Tibial nerve (tissue), 4 donors: ENCODE results near the gene NALCN. TPM values are rescaled to one million over a fixed set of nuclear protein-coding genes. Genes with fewer than 3 reads are reported as not detected.
A peak's percentile ranks its signal among the peaks of the same experiment; 100 is the strongest.

ENCODE experiments used
- DNase-seq, 2 donors: peaks; one replicate each; pipeline ENCODE4 v3.0.0-alpha.2; 2019; ENCODE audit warnings: low spot score in 2 of 2
- H3K27ac ChIP-seq, 4 donors: fragments of 200-600 bp; sonication (generic) in 3 of 4; one replicate each; pipeline ENCODE4 v1.5.1; 2017 to 2019; ENCODE audit warnings: mild to moderate bottlenecking in 1 of 4
- H3K27me3 ChIP-seq, 2 donors: fragments of 200-600 bp; sonication (generic) in 1 of 2; one replicate each; pipeline versions ENCODE4 v1.5.1 to v1.6.0; 2017 to 2019
- H3K36me3 ChIP-seq, 3 donors: fragments of 200-600 bp; sonication (generic); one replicate each; pipeline ENCODE4 v1.5.1; 2018 to 2019
- H3K4me1 ChIP-seq, 4 donors: fragments of 200-600 bp; sonication (generic) in 3 of 4; one replicate each; pipeline ENCODE4 v1.5.1; 2017 to 2019
- H3K4me3 ChIP-seq, 4 donors: fragments of 200-600 bp; sonication (generic) in 3 of 4; one replicate each; pipeline ENCODE4 v1.5.1; 2017 to 2019; ENCODE audit warnings: mild to moderate bottlenecking in 1 of 4, moderate library complexity in 1 of 4
- H3K9me3 ChIP-seq, 4 donors: fragments of 200-600 bp; sonication (generic) in 3 of 4; one replicate each; pipeline ENCODE4 v1.5.1; 2017 to 2019
- EP300 ChIP-seq, 2 donors: sonication (generic); formaldehyde crosslinking; IDR thresholded peaks; one replicate each; pipeline ENCODE4 v1.6.1; 2017; ENCODE audit warnings: antibody characterized with exemption in 2 of 2, mild to moderate bottlenecking in 1 of 2
- POLR2A ChIP-seq, 2 donors: fragments of 450-650 bp; IDR thresholded peaks; one replicate each; pipeline ENCODE4 v1.6.1; 2017; ENCODE audit warnings: antibody characterized with exemption in 2 of 2, mild to moderate bottlenecking in 2 of 2, moderate library complexity in 2 of 2
- WGBS, 2 donors: methylation state at CpG; one replicate each; pipeline ENCODE4 v1.1.5; 2018; 5-methylcytosine and 5-hydroxymethylcytosine counted together
- total RNA-seq, 4 donors: library from RNA; depleted of rRNA; stranded (reverse); fragments of >200 nt; gene quantifications; one replicate each; pipeline ENCODE4 v1.1.0, GENCODE V29; 2016
- TF ChIP-seq, protein P1 (sequence below), 5 experiments: fragments of 200-600 bp in 3 of 5; fragments of 450-650 bp in 2 of 5; sonication (generic) in 3 of 5; IDR thresholded peaks; one replicate each; pipeline ENCODE4 v1.5.1; 2016 to 2019; ENCODE audit warnings: antibody characterized with exemption in 5 of 5, mild to moderate bottlenecking in 3 of 5, moderate library complexity in 2 of 5

NALCN gene
- total RNA-seq, 4 donors from 2014 or later: 6.0 to 11.8 (median 8.7) TPM

DNA sequence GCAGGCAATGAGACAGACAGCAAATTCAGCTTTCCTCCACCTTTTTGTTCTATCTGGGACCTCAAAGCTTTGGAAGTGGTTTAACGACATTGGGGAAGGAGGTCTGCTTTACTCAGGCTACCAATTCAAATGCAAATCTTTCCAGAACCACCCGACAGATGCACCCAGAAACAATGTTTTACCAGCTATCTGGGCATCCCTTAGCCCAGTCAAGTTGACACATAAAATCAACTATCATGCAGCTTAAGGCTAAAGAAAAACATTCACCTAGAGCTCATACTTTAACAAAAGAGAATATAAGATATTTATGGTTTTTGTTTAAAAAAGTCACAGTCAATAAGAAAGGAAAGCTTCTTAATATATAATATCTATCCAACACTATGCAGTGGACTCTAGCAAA lies 246.0 kb downstream of the NALCN start:
- Histone ChIP-seq H3K27ac (no peak overlapping the region), H3K9me3 (peaks cover 0 to 3% (median 0%) of the 10 kb centered on the region in 4 donors), H3K27me3 (no peaks in the 10 kb centered on the region), H3K4me1 (no peaks in the 10 kb centered on the region), H3K36me3 (no peaks in the 10 kb centered on the region), H3K4me3 (no peak overlapping the region)
- no peak for DNase-seq
- TF ChIP-seq EP300 (IDR thresholded peaks at IDR 0.05): no peak
- TF ChIP-seq, protein P1, sequence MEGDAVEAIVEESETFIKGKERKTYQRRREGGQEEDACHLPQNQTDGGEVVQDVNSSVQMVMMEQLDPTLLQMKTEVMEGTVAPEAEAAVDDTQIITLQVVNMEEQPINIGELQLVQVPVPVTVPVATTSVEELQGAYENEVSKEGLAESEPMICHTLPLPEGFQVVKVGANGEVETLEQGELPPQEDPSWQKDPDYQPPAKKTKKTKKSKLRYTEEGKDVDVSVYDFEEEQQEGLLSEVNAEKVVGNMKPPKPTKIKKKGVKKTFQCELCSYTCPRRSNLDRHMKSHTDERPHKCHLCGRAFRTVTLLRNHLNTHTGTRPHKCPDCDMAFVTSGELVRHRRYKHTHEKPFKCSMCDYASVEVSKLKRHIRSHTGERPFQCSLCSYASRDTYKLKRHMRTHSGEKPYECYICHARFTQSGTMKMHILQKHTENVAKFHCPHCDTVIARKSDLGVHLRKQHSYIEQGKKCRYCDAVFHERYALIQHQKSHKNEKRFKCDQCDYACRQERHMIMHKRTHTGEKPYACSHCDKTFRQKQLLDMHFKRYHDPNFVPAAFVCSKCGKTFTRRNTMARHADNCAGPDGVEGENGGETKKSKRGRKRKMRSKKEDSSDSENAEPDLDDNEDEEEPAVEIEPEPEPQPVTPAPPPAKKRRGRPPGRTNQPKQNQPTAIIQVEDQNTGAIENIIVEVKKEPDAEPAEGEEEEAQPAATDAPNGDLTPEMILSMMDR (IDR thresholded peaks at IDR 0.05): no peak
- TF ChIP-seq POLR2A (IDR thresholded peaks at IDR 0.05): no peak
- 85 to 87% methylated on average over 2 of the region's 2 CpGs for WGBS, 2 donors

DNA sequence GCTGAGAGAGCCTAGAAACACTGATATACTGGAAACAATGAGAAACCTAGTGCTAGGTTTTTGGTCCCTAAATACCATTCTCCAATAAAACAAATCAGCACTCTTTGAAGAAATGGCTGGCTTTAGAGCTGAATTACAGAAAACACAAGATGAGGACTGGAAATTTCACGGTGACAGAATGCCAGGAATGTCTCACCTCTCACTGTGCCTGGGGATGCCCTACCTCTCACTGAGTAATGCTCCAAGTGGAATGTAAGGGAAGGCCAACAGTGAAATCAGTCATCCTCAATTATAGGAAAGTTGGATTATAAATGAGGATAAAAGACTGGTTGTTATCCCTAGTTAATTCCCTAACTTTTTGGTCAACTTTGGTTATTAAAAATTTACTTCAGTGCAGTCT lies 259.0 kb downstream of the NALCN start:
- TF ChIP-seq EP300 (IDR thresholded peaks at IDR 0.05): no peak
- TF ChIP-seq, protein P1 (IDR thresholded peaks at IDR 0.05): no peak
- TF ChIP-seq POLR2A (IDR thresholded peaks at IDR 0.05): no peak
- Histone ChIP-seq H3K36me3 (no peaks in the 10 kb centered on the region), H3K9me3 (no peaks in the 10 kb centered on the region), H3K4me3 (no peak overlapping the region), H3K4me1 (no peaks in the 10 kb centered on the region), H3K27me3 (no peaks in the 10 kb centered on the region), H3K27ac (no peak overlapping the region)
- WGBS, 2 donors: 7 to 16% methylated on average over 1 of the region's 1 CpG
- no peak for DNase-seq

DNA sequence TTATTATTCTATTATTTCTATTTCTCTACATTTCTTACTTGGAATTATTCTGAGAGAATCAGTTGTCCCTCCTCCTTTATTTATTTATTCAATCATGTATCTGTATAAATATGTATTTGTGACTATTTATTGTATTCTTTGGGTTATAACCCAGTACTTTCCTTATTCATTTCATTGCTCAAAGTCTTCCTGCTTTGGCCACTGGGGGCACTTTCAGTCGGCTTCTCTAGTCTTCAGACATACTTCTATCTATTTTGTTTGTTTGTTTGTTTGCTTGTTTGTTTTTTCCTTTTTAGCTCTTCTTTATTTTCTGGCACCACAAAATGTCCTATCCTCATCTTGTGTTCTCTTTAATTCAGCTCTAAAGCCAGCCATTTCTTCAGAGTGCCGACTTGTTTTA lies 260.4 kb downstream of the NALCN start:
- Histone ChIP-seq H3K4me1 (peaks cover 0 to 5% (median 0%) of the 10 kb centered on the region in 4 donors), H3K27me3 (no peaks in the 10 kb centered on the region), H3K4me3 (no peak overlapping the region), H3K27ac (no peak overlapping the region), H3K36me3 (no peaks in the 10 kb centered on the region), H3K9me3 (no peaks in the 10 kb centered on the region)
- TF ChIP-seq, protein P1 (IDR thresholded peaks at IDR 0.05): peak in 1 of 5 experiments; percentile 30
- no peak for TF ChIP-seq EP300 (IDR thresholded peaks at IDR 0.05)
- 51 to 63% methylated on average over 2 of the region's 2 CpGs for WGBS, 2 donors
- no peak for DNase-seq

DNA sequence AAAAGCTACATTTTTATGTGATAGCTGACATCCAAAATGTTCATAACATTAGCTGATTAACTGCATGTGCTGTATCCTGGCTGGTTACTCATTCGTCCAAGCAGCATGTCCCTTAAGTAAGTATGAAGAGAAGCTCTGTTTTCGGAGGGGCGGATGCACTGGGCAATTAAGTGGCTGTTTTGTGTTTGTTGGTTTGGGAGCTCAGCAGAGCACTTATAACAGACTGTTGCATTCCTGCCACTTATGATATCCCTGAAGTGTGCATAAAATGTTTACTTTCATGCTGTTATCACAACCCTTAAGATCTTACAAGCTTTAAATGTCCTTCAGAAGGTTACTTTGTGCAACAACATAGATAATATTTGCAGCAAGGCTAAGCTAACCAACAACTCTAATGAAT lies 264.1 kb downstream of the NALCN start:
- WGBS, 2 donors: 43 to 56% methylated on average over 3 of the region's 3 CpGs
- Histone ChIP-seq H3K9me3 (no peaks in the 10 kb centered on the region), H3K36me3 (no peaks in the 10 kb centered on the region), H3K4me3 (no peak overlapping the region), H3K27ac (no peak overlapping the region), H3K27me3 (peaks cover 0 to 7% of the 10 kb centered on the region in 2 donors), H3K4me1 (peaks cover 0 to 13% (median 0%) of the 10 kb centered on the region in 4 donors)
- no peak for TF ChIP-seq EP300 (IDR thresholded peaks at IDR 0.05)
- TF ChIP-seq, protein P1 (IDR thresholded peaks at IDR 0.05): no peak
- no peak for DNase-seq

DNA sequence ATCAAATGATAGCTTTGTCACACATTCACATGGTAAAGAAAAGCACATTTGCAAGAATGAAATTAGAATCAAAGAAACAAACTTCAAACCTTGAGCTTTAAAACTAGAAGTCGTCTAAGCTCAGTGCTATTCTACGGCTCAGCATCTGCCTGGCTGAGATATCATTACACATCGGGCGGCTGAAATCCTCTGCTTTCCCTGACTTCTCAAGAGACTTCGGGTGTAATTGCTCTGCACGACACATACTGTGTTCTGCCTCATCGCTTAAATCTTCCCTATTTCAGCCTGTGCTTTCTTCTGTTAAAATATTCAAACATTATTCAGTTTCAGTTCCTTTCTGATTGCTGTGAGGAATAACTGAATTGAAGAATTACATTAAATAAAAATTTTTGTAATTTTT lies 265.3 kb downstream of the NALCN start:
- peaks cover 0 to 7% of the 10 kb centered on the region in 2 donors for H3K27me3 ChIP-seq
- H3K36me3 ChIP-seq: no peaks in the 10 kb centered on the region
- H3K9me3 ChIP-seq: no peaks in the 10 kb centered on the region
- peak in 1 of 2 donors; percentile 23 for DNase-seq
- no peak for TF ChIP-seq POLR2A (IDR thresholded peaks at IDR 0.05)
- TF ChIP-seq, protein P1 (IDR thresholded peaks at IDR 0.05): no peak
- no peak overlapping the region for H3K4me3 ChIP-seq
- peaks cover 0 to 13% (median 0%) of the 10 kb centered on the region in 4 donors for H3K4me1 ChIP-seq
- H3K27ac ChIP-seq: no peak overlapping the region
- 9 to 10% methylated on average over 7 of the region's 7 CpGs for WGBS, 2 donors
